ENCODE results near the gene PEF1.

DNA sequence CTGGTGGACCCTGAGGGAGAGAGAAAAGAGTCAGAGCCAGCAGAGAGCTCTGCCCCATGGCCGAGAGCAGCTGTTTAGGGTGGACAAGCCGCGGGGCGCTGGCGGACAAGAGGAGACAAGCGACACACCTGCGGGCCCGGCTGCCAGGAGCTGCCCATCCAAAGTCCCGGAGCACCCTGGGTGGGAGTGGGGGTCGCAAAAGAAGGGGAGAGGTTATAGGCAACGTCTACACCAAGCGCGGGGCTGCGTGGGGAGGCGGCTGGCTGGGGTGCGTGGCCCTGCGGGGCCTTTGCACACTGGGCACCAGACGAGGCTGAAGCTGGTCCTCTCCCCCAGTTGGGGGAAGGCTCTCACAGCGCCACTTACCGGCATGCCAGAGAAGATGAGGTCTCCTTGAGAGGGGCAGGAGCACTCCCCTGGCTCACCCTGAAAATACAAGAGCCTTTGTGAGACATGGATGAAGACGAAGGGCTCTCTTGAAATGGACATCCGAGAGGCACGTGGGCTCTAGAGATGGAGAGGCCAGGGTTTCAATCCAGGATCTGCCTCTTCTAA is 35.1 kb upstream of the PEF1 start:
- TF ChIP-seq, protein P1, sequence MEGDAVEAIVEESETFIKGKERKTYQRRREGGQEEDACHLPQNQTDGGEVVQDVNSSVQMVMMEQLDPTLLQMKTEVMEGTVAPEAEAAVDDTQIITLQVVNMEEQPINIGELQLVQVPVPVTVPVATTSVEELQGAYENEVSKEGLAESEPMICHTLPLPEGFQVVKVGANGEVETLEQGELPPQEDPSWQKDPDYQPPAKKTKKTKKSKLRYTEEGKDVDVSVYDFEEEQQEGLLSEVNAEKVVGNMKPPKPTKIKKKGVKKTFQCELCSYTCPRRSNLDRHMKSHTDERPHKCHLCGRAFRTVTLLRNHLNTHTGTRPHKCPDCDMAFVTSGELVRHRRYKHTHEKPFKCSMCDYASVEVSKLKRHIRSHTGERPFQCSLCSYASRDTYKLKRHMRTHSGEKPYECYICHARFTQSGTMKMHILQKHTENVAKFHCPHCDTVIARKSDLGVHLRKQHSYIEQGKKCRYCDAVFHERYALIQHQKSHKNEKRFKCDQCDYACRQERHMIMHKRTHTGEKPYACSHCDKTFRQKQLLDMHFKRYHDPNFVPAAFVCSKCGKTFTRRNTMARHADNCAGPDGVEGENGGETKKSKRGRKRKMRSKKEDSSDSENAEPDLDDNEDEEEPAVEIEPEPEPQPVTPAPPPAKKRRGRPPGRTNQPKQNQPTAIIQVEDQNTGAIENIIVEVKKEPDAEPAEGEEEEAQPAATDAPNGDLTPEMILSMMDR (IDR thresholded peaks at IDR 0.05), result no peak
- no peak for TF ChIP-seq POLR2A (IDR thresholded peaks at IDR 0.05)
